CD4-positive, alpha-beta T cell (primary cell): ENCODE results near the gene PRDM1. TPM values are rescaled to one million over a fixed set of nuclear protein-coding genes. Genes with fewer than 3 reads are reported as not detected.

Experiments used
- ATAC-seq: fragments of 200-7000 bp; cut with Tn5 transposase; one replicate; pipeline ENCODE4 v1.10.0; 2022; ENCODE audit warnings: mild to moderate bottlenecking; ENCODE audit not compliant: poor library complexity
- CTCF ChIA-PET: fragments of 350-600 bp; sonication (Branson Sonifier 250); formaldehyde crosslinking; loops from one replicate; lab custom pipeline; 2021; ENCODE audit warnings: antibody characterized with exemption, inconsistent platforms; lab: Charles Lee
- POLR2A ChIA-PET: fragments of 350-600 bp; sonication (Branson Sonifier 250); formaldehyde crosslinking; loops from one replicate; lab custom pipeline; 2021; ENCODE audit warnings: antibody characterized with exemption, inconsistent platforms; lab: Charles Lee
- DNase-seq, 14 experiments: peaks; one replicate each; pipeline ENCODE4 v3.0.0-alpha.2; 2013 to 2020; ENCODE audit warnings: mixed read lengths in 2 of 14
- H3K27ac ChIP-seq, 2 donors: one replicate each; pipeline versions ENCODE4 v1.5.1 to v1.7.0; 2013; ENCODE audit warnings: low read length in 2 of 2, low read depth in 1 of 2, mild to moderate bottlenecking in 1 of 2
- H3K27me3 ChIP-seq, 2 experiments: 1 replicate in 1 of 2; 2 replicates in 1 of 2; pipeline versions ENCODE4 v1.6.1 to v1.7.0; 2013; ENCODE audit warnings: low read length in 2 of 2, control low read depth in 1 of 2, mild to moderate bottlenecking in 1 of 2, moderate library complexity in 1 of 2; ENCODE audit not compliant: insufficient read depth in 2 of 2, control insufficient read depth in 1 of 2
- H3K36me3 ChIP-seq: one replicate; pipeline ENCODE4 v1.6.1; 2013; ENCODE audit warnings: low read length, control low read depth; ENCODE audit not compliant: insufficient read depth
- H3K4me1 ChIP-seq: one replicate; pipeline ENCODE4 v1.6.1; 2013; ENCODE audit warnings: low read length, control low read depth; ENCODE audit not compliant: insufficient read depth
- H3K4me3 ChIP-seq: one replicate; pipeline ENCODE4 v1.5.1; 2013; ENCODE audit warnings: mild to moderate bottlenecking, low read length, moderate library complexity
- H3K9me3 ChIP-seq, 2 experiments: 1 replicate in 1 of 2; 2 replicates in 1 of 2; pipeline versions ENCODE4 v1.6.1 to v1.7.0; 2013; ENCODE audit warnings: low read length in 2 of 2, mild to moderate bottlenecking in 2 of 2, control low read depth in 1 of 2, moderate library complexity in 1 of 2; ENCODE audit not compliant: control insufficient read depth in 1 of 2, insufficient read depth in 1 of 2
- H3K27ac Mint-ChIP-seq: one replicate; pipeline ENCODE4 v1.8.0; 2020; ENCODE audit warnings: mixed read lengths
- H3K27me3 Mint-ChIP-seq: one replicate; pipeline ENCODE4 v1.8.0; 2021; ENCODE audit warnings: mixed read lengths
- H3K36me3 Mint-ChIP-seq: one replicate; pipeline ENCODE4 v1.8.0; 2021; ENCODE audit warnings: low read depth, mixed read lengths
- H3K4me1 Mint-ChIP-seq: one replicate; pipeline ENCODE4 v1.8.0; 2021; ENCODE audit warnings: low read depth, mixed read lengths
- H3K4me3 Mint-ChIP-seq: one replicate; pipeline ENCODE4 v1.8.0; 2020; ENCODE audit warnings: mild to moderate bottlenecking, mixed read lengths
- H3K9me3 Mint-ChIP-seq: one replicate; pipeline ENCODE4 v1.8.0; 2020; ENCODE audit warnings: mixed read lengths
- intact Hi-C, 2 experiments: fragments of 100-400 bp; cut with DNase I in 1 of 2; cut with micrococcal nuclease in 1 of 2; formaldehyde crosslinking; loops; one replicate each; pipeline versions ENCODE4 v1.15.1 to v1.9.0; 2023 to 2025; cut with DNase I, micrococcal nuclease
- total RNA-seq, 174 experiments: library from RNA in 2 of 174; stranded (reverse) in 2 of 174; gene quantifications; one replicate each; pipeline ENCODE4 v1.2.3 and lab custom pipeline; 2021 to 2026
- TF ChIP-seq, protein P1 (sequence below): fragments of 200-600 bp; IDR thresholded peaks from one replicate; pipeline ENCODE4 v1.8.0; 2022; ENCODE audit warnings: antibody characterized with exemption, mild to moderate bottlenecking

The PRDM1 gene
- total RNA-seq, 2 experiments from 2014 or later: 69.9 to 83.4 TPM

DNA sequence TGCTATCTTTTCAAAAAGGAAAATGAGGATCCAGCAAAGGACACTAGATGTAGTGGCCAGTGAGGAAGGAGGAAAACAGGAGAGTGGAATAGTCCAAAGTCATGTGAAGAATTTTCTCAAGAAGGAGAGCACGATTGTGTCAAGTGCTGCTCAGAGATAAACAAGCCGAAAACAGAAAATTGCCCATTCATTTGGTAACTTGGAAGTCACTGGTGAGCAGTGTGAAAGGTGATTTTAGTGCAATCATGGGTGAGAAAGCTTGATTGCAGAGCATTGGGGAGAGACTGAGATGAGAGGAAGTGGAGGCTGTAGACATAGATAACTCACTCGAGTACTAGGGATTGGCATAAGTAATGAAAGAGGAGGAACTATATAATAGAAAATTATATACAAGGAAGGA, 26.0 kb upstream of the PRDM1 start:
- Mint-ChIP-seq H3K27me3 (peaks cover 4% of the 10 kb centered on the region), H3K27ac (no peak overlapping the region), H3K4me1 (peaks cover 28% of the 10 kb centered on the region), H3K9me3 (no peaks in the 10 kb centered on the region), H3K36me3 (no peaks in the 10 kb centered on the region), H3K4me3 (no peak overlapping the region)
- Histone ChIP-seq H3K27me3 (no peaks in the 10 kb centered on the region), H3K4me1 (peaks cover 14% of the 10 kb centered on the region), H3K4me3 (no peak overlapping the region), H3K9me3 (no peaks in the 10 kb centered on the region), H3K27ac (no peak overlapping the region), H3K36me3 (no peaks in the 10 kb centered on the region)
- ChIA-PET POLR2A (no interaction called here), CTCF (no interaction called here)
- intact Hi-C loops: no loop called here
- ATAC-seq (no peak), DNase-seq (no peak)
- TF ChIP-seq, protein P1, sequence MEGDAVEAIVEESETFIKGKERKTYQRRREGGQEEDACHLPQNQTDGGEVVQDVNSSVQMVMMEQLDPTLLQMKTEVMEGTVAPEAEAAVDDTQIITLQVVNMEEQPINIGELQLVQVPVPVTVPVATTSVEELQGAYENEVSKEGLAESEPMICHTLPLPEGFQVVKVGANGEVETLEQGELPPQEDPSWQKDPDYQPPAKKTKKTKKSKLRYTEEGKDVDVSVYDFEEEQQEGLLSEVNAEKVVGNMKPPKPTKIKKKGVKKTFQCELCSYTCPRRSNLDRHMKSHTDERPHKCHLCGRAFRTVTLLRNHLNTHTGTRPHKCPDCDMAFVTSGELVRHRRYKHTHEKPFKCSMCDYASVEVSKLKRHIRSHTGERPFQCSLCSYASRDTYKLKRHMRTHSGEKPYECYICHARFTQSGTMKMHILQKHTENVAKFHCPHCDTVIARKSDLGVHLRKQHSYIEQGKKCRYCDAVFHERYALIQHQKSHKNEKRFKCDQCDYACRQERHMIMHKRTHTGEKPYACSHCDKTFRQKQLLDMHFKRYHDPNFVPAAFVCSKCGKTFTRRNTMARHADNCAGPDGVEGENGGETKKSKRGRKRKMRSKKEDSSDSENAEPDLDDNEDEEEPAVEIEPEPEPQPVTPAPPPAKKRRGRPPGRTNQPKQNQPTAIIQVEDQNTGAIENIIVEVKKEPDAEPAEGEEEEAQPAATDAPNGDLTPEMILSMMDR: no peak

DNA sequence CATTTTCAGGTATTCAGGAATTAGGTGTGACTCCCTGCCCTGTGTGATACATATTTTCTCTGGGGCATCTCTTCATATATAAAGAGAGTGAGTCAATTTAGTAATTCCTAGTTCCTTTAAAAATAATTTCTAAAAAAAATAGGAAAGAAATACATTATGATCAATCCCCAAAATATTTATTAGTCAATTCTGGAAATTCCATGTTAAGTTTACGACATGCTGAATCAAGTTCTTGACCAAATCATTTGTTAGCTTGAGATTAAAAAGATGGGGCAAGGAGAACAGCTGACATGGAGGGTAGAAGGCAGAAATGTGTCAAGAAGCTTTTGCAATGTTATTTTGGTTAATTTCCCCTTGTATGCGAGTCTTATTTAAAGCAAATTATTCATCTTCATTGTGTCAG, 22.7 kb upstream of the PRDM1 start:
- Mint-ChIP-seq H3K27me3 (peaks cover 4% of the 10 kb centered on the region), H3K9me3 (no peaks in the 10 kb centered on the region), H3K27ac (no peak overlapping the region), H3K36me3 (no peaks in the 10 kb centered on the region), H3K4me1 (no peaks in the 10 kb centered on the region), H3K4me3 (no peak overlapping the region)
- ChIA-PET CTCF (no interaction called here), POLR2A (no interaction called here)
- no peaks in the 10 kb centered on the region for H3K27me3 ChIP-seq
- ATAC-seq (no peak), DNase-seq (no peak)
- TF ChIP-seq, protein P1: no peak
- no peaks in the 10 kb centered on the region for H3K36me3 ChIP-seq
- H3K9me3 ChIP-seq: no peaks in the 10 kb centered on the region
- no peaks in the 10 kb centered on the region for H3K4me1 ChIP-seq
- H3K4me3 ChIP-seq: no peak overlapping the region
- intact Hi-C loops: no loop called here
- no peak overlapping the region for H3K27ac ChIP-seq

DNA sequence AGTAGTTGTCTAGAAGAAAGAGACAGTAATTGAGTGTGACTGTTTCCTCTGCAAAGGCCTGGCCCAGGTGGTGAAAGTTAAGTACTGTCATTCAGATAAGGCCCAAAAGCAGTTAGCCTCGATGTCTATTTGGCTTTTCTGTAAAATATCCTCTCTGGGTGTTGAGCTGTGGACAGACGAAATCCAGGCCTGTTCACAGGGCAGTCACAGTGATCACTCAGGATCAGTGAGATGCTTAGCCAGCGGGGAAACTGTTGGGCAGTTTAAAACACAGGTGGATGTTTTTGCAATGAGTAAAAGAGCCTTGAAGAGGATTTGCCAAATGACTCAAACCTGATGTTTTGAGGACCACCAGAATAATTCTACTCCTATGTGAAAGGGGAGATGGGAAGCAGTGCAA, 22.0 kb upstream of the PRDM1 start:
- peaks cover 4% of the 10 kb centered on the region for H3K27me3 Mint-ChIP-seq
- Histone ChIP-seq H3K9me3 (no peaks in the 10 kb centered on the region), H3K27ac (no peak overlapping the region), H3K36me3 (no peaks in the 10 kb centered on the region), H3K27me3 (no peaks in the 10 kb centered on the region), H3K4me3 (no peak overlapping the region), H3K4me1 (no peaks in the 10 kb centered on the region)
- H3K9me3 Mint-ChIP-seq: no peaks in the 10 kb centered on the region
- H3K36me3 Mint-ChIP-seq: no peaks in the 10 kb centered on the region
- TF ChIP-seq, protein P1: no peak
- intact Hi-C loops: no loop called here
- DNase-seq (no peak), ATAC-seq (no peak)
- CTCF ChIA-PET: interaction anchor here (1.0 kb wide), 1 partner anchor 14 kb away, joined by 3 read pairs; no protein-coding TSS in a partner anchor
- H3K4me1 Mint-ChIP-seq: no peaks in the 10 kb centered on the region
- no peak overlapping the region for H3K4me3 Mint-ChIP-seq
- H3K27ac Mint-ChIP-seq: no peak overlapping the region
- POLR2A ChIA-PET: no interaction called here
